Activated CD4-positive, CD25-positive, alpha-beta regulatory T cell treated with anti-CD3 and anti-CD28 coated beads, Interleukin-2, amount 50 U/mL, for 24 hours (primary cell): ENCODE results near the gene DLG3.
"Not testable (repeated sequence)": the region's sequence is repeated elsewhere in the genome, so short reads cannot be mapped to it uniquely, and the experiment has no call there.

ENCODE experiments used
- ATAC-seq, 2 donors: fragments of 150-1000 bp; cut with Tn5 transposase; one replicate each; pipeline ENCODE4 v1.10.0; 2021; ENCODE audit warnings: mild to moderate bottlenecking in 1 of 2, moderate library complexity in 1 of 2

DLG3 gene

GRCh38 chrX:70476934-70477733 lies 32.5 kb downstream of the DLG3 start:
- ATAC-seq: no peak

GRCh38 chrX:70477734-70478075 lies 33.1 kb downstream of the DLG3 start:
- ATAC-seq: no peak

GRCh38 chrX:70478526-70479245 lies 34.1 kb downstream of the DLG3 start:
- ATAC-seq: no peak

GRCh38 chrX:70479247-70479921 lies 34.7 kb downstream of the DLG3 start:
- no peak for ATAC-seq

- ATAC-seq: no peak
Observed at GRCh38 chrX:70479922-70480659, 35.5 kb downstream of the DLG3 start.

GRCh38 chrX:70480660-70481018 lies 36.0 kb downstream of the DLG3 start:
- ATAC-seq: no peak

GRCh38 chrX:70481471-70482270 lies 37.0 kb downstream of the DLG3 start:
- ATAC-seq: no peak

- ATAC-seq: no peak
Observed at GRCh38 chrX:70482300-70482699, 37.7 kb downstream of the DLG3 start.

- ATAC-seq: no peak
Observed at GRCh38 chrX:70485466-70485865, 40.8 kb downstream of the DLG3 start.

GRCh38 chrX:70488856-70489255 lies 44.2 kb downstream of the DLG3 start:
- no peak for ATAC-seq

- peak; percentile 53 to 72 for ATAC-seq
Observed at GRCh38 chrX:70494441-70494840, 49.8 kb downstream of the DLG3 start.

GRCh38 chrX:70496491-70496890 lies 51.9 kb downstream of the DLG3 start:
- no peak for ATAC-seq

GRCh38 chrX:70497026-70497425 lies 52.4 kb downstream of the DLG3 start:
- ATAC-seq: no peak

GRCh38 chrX:70498129-70498528 lies 53.5 kb downstream of the DLG3 start:
- ATAC-seq: no peak

- ATAC-seq: no peak
Observed at GRCh38 chrX:70500826-70501225, 56.2 kb downstream of the DLG3 start.

- ATAC-seq: peak; percentile 63 to 76
Observed at GRCh38 chrX:70504772-70505450, 60.3 kb downstream of the DLG3 start.

- ATAC-seq: no peak
Observed at GRCh38 chrX:70505451-70505841, 60.8 kb downstream of the DLG3 start.

GRCh38 chrX:70508296-70508911 lies 63.8 kb downstream of the DLG3 start:
- ATAC-seq: peak; percentile 28 to 46

- no peak for ATAC-seq
Observed at GRCh38 chrX:70509078-70509477, 64.4 kb downstream of the DLG3 start.

GRCh38 chrX:70515270-70515669 lies 70.6 kb downstream of the DLG3 start:
- not testable (repeated sequence) for ATAC-seq

GRCh38 chrX:70515692-70516091 lies 71.1 kb downstream of the DLG3 start:
- not testable (repeated sequence) for ATAC-seq
